IPS DF 6.9 (cell line): ENCODE measurements around the gene HOOK2.
"Not testable (repeated sequence)": the region's sequence is repeated elsewhere in the genome, so short reads cannot be mapped to it uniquely, and the experiment has no call there.

Experiments used
- DNase-seq: peaks from one replicate; pipeline ENCODE4 v3.0.0-alpha.2; 2013; ENCODE audit warnings: low read depth, low spot score
- H3K27ac ChIP-seq: one replicate; pipeline ENCODE4 v1.5.1; 2013; ENCODE audit warnings: low read length, control low read depth
- H3K27me3 ChIP-seq: 2 replicates; pipeline ENCODE4 v1.6.1; 2013; ENCODE audit warnings: mild to moderate bottlenecking, low read length; ENCODE audit not compliant: control insufficient read depth, insufficient read depth
- H3K36me3 ChIP-seq: 2 replicates; pipeline ENCODE4 v1.6.1; 2013; ENCODE audit warnings: low read length; ENCODE audit not compliant: control insufficient read depth, insufficient read depth
- H3K4me1 ChIP-seq: 2 replicates; pipeline ENCODE4 v1.6.1; 2013; ENCODE audit warnings: low read length; ENCODE audit not compliant: control insufficient read depth, insufficient read depth
- H3K4me3 ChIP-seq: 2 replicates; pipeline ENCODE4 v1.5.1; 2013; ENCODE audit warnings: mild to moderate bottlenecking, low read length
- H3K9me3 ChIP-seq: 2 replicates; pipeline ENCODE4 v1.6.1; 2013; ENCODE audit warnings: low read length, inconsistent platforms; ENCODE audit not compliant: control insufficient read depth, insufficient read depth
- WGBS: extraction: QIAGEN DNeasy Blood & Tissue Kit; methylation state at CpG from one replicate; pipeline ENCODE4 v1.1.7; 2013; ENCODE audit warnings: mixed read lengths, missing lambda C conversion rate; ENCODE audit not compliant: insufficient read length, insufficient coverage; 5-methylcytosine and 5-hydroxymethylcytosine counted together

The HOOK2 gene

GRCh38 chr19:12801466-12802266, 26.3 kb upstream of the HOOK2 start, which contains the start of the genes PRDX2 and THSD8:
TSS of gene PRDX2 (minus strand) at chr19:12801800. CDS start at chr19:12801261, 539 bp downstream.
TSS of gene THSD8 (plus strand) at chr19:12802069. CDS start at chr19:12802072, 3 bp downstream.
- H3K27ac ChIP-seq = no peak within 1 kb of the TSS
- no CpG with 5 or more reads among the region's 78 CpGs for WGBS
- H3K27me3 ChIP-seq = no peaks in the 10 kb centered on the region
- peaks cover 2% of the 10 kb centered on the region for H3K4me1 ChIP-seq
- no peak for DNase-seq
- H3K9me3 ChIP-seq = no peaks in the 10 kb centered on the region
- H3K36me3 ChIP-seq = peaks cover 6% of the 10 kb centered on the region; the same call in 1 of the 2 replicates
- H3K4me3 ChIP-seq = peak within 1 kb of the TSS; percentile 83

DNA sequence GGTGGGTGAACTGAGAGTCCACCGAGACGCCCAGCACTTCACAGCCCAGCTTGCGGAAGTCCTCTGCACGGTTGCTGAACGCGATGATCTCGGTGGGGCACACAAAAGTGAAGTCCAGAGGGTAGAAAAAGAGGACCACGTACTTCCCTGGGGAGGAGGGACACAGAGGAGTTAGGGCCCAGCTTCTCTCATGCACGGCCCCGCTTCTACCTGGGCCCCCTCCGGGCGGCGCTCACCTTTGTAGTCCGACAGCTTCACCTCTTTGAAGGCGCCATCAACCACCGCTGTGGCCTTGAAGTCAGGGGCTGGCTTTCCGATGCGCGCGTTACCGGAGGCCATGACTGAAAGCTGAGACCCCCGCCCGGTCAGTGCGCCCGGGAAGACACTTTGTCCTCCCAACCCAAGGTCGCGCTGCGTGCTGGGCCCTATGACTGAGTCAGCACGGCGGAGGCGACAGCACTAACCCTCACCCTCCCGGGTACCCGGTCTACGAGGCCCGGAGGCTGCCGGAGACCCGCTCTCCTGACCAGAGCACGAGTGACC, 25.6 kb upstream of the HOOK2 start:
- no peak overlapping the region for H3K27ac ChIP-seq
- DNase-seq = no peak
- no peaks in the 10 kb centered on the region for H3K27me3 ChIP-seq
- H3K4me1 ChIP-seq = peaks cover 5% of the 10 kb centered on the region
- peak overlapping the region; percentile 83 for H3K4me3 ChIP-seq
- no peaks in the 10 kb centered on the region for H3K9me3 ChIP-seq
- no CpG with 5 or more reads among the region's 38 CpGs for WGBS
- H3K36me3 ChIP-seq = peaks cover 6% of the 10 kb centered on the region; the same call in 1 of the 2 replicates

DNA sequence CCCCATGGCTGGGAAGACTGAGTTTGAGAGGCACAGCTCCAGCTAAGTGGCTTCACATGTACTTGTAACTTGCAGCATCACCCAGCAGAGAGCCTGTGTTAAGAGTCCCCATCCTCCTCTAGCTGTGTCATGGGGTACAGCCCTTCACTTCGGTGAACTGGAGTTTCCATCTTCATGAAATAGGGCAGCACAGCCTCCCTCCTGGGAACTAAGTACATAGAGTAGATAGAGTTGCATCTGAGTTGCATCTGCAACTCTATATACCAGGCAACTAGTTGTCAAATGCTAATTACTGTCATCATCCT, 25.1 kb upstream of the HOOK2 start:
- H3K36me3 ChIP-seq = peaks cover 6% of the 10 kb centered on the region; the same call in 1 of the 2 replicates
- H3K9me3 ChIP-seq = no peaks in the 10 kb centered on the region
- no peak overlapping the region for H3K27ac ChIP-seq
- peak overlapping the region; percentile 83; the same call in 1 of the 2 replicates for H3K4me3 ChIP-seq
- no peak for DNase-seq
- peaks cover 6% of the 10 kb centered on the region for H3K4me1 ChIP-seq
- no CpG with 5 or more reads among the region's 1 CpG for WGBS
- H3K27me3 ChIP-seq = no peaks in the 10 kb centered on the region

- DNase-seq = no peak
- Histone ChIP-seq H3K36me3 (peaks cover 6% of the 10 kb centered on the region; the same call in 1 of the 2 replicates), H3K4me3 (no peak overlapping the region), H3K27me3 (no peaks in the 10 kb centered on the region), H3K9me3 (no peaks in the 10 kb centered on the region), H3K4me1 (peaks cover 6% of the 10 kb centered on the region), H3K27ac (no peak overlapping the region)
- WGBS = no CpG with 5 or more reads among the region's 18 CpGs
These were observed 24.6 kb upstream of the HOOK2 start for GRCh38 chr19:12799742-12800465.

DNA sequence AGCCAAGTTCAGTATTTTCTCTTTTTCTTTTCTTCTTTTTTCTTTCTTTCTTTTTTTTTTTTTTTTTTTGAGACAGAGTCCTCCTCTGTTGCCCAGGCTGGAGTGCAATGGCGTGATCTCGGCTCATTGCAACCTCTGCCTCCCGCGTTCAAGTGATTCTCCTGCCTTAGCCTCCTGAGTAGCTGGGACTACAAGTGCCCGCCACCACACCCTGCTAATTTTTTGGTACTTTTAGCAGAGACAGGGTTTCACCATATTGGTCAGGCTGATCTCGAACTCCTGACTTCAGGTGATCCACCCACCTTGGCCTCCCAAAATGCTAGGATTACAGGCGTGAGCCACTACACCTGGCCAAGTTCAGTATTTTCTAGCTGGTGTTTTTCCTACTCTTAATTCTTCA, 22.3 kb upstream of the HOOK2 start:
- not testable (repeated sequence) for DNase-seq, H3K36me3 ChIP-seq, H3K9me3 ChIP-seq, H3K27ac ChIP-seq, H3K27me3 ChIP-seq, H3K4me3 ChIP-seq, H3K4me1 ChIP-seq
- no CpG with 5 or more reads among the region's 7 CpGs for WGBS

DNA sequence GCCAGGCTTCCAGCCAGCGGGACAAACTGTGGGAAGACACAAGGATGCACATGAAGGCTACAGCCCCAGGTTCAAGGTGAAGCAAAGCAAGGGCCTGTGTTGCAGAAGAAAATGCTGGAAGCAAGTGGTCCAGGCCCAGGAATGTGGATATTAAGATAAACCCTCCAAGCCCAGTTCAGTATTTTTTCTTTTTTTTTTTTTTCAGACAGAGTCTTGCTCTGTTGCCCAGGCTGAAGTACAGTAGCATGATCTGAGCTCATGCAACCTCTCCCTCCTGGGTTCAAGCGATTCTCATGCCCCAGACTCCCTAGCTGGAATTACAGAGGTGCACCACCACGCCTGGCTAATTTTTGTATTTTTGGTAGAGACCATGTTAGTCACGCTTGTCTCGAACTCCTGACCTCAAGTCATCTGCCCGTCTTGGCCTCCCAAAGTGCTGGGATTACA, 21.8 kb upstream of the HOOK2 start:
- Histone ChIP-seq H3K36me3 (peaks cover 6% of the 10 kb centered on the region; the same call in 1 of the 2 replicates), H3K4me3 (no peak overlapping the region), H3K9me3 (no peaks in the 10 kb centered on the region), H3K27me3 (no peaks in the 10 kb centered on the region), H3K4me1 (peaks cover 7% of the 10 kb centered on the region), H3K27ac (no peak overlapping the region)
- WGBS = no CpG with 5 or more reads among the region's 6 CpGs
- no peak for DNase-seq

DNA sequence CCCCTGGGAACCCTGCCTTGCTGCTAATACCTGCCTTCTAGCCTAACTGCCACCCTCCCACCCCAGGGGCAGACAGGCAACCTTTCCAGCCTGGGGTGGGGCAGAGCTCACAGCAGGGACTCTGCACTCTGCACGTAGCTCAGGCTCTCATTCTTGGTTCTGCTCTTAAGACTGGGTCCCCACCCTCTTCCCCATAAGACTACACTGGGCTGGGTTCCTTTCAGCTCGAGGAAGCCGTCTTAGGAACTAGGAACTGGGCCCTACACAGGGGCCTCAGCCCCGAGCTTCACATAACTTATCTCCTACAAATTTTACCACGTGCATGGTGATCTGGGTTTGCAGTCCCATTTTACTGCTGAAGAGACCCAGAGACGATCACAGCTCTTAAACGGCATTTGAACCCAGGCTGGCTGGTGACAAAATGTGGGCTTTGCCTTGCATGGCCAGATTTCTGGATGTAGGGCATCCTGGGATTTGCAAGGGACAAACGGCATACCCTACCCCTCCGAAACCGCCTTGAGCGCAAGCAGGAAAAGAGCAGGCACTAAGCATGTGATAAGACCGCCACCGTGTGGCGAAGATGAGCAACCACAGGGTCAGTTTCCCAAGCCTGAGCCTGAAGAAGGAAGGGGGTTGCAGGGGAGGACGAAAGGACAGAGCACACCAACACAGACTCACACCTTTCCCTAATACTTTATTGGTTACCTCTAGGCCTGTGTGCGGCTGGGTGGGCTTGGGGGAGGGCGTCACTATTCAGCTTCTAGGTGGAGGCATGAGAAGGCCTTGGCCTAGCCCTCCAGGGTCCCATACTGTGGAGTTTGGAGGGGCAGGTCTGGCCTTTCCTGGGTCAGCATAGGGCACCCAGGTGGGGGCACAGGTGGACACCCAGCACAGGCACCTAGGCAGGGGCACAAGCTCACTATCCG, 21.1 kb upstream of the HOOK2 start:
- DNase-seq = peak; percentile 92
- Histone ChIP-seq H3K27ac (no peak overlapping the region), H3K9me3 (no peaks in the 10 kb centered on the region), H3K4me3 (no peak overlapping the region), H3K27me3 (no peaks in the 10 kb centered on the region), H3K36me3 (peaks cover 6% of the 10 kb centered on the region; the same call in 1 of the 2 replicates), H3K4me1 (peaks cover 7% of the 10 kb centered on the region)
- WGBS = no CpG with 5 or more reads among the region's 18 CpGs

- Histone ChIP-seq H3K9me3 (no peaks in the 10 kb centered on the region), H3K36me3 (peaks cover 4% of the 10 kb centered on the region; the same call in 1 of the 2 replicates), H3K27ac (no peak overlapping the region), H3K4me3 (no peak overlapping the region), H3K27me3 (no peaks in the 10 kb centered on the region), H3K4me1 (peaks cover 5% of the 10 kb centered on the region; the same call in 1 of the 2 replicates)
- DNase-seq = no peak
- WGBS = no CpG with 5 or more reads among the region's 9 CpGs
These were observed 19.6 kb upstream of the HOOK2 start for GRCh38 chr19:12794971-12795381.

DNA sequence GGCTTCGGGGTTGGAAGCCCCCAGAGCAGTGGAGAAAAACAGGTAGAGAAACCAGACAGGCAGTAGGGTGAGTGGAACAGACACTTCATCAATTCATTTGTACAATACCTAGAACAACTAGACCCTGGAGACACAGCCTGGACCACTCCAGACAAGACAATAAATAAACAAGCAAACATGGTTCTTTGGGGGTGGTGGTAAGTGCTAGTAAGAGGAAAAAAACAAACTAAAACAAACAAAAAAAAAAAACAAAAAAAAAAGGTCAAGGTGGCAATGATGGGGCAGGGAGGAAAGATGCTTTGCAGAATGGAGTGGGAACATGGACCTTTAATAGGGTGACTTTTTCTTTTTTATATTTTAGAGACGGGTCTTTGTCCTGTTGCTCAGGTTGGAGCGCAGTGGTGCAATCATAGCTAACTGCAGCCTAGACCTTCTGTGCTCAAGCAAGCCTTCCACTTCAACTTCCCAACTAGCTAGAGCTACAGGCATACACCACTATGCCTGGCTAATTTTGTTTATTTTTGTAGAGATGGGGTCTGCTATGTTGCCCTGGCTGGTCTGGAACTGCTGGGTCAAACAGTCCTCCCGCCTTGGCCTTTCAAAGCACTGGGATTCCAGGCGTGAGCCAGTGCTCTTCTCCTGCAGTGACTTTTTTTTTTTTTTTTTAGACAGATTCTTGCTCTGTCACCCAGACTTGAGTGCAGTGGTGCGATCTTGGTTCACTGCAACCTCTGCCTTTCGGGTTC, 19.0 kb upstream of the HOOK2 start:
- no CpG with 5 or more reads among the region's 7 CpGs for WGBS
- H3K4me1 ChIP-seq = peaks cover 5% of the 10 kb centered on the region; the same call in 1 of the 2 replicates
- H3K27ac ChIP-seq = no peak overlapping the region
- H3K27me3 ChIP-seq = no peaks in the 10 kb centered on the region
- no peak for DNase-seq
- no peaks in the 10 kb centered on the region for H3K9me3 ChIP-seq
- peak overlapping the region; percentile 45; the same call in 1 of the 2 replicates for H3K4me3 ChIP-seq
- no peaks in the 10 kb centered on the region for H3K36me3 ChIP-seq
